ENCODE results near the gene TBX3. TPM values are rescaled to one million over a fixed set of nuclear protein-coding genes. Genes with fewer than 3 reads are reported as not detected.

The TBX3 gene
- polyA plus RNA-seq, 4 donors, result 30.3 to 99.5 (median 88.8) TPM

DNA sequence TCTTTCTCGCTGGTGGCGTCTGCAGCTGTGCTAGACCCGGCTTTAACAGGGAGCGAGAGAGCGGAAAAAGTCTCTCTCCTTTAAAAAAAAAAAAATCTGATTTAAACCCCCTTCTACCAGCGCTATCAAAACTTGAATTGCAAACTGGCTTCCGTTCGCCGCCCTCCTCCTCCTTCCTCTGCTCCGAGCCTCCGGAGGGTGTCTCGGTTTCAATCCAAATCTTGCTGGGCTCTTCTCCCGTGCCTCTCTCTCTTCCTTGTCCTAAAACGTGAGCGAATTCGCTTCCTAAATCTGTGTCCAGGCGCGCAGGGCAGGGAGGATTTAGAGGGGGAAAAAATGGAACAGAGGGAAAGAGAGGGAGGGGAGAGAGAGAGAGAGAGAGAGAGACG lies 272 bp downstream of the TBX3 start:
- no peak for DNase-seq (ENCODE audit: low read depth in 4 of 4, low spot score in 3 of 4)

DNA sequence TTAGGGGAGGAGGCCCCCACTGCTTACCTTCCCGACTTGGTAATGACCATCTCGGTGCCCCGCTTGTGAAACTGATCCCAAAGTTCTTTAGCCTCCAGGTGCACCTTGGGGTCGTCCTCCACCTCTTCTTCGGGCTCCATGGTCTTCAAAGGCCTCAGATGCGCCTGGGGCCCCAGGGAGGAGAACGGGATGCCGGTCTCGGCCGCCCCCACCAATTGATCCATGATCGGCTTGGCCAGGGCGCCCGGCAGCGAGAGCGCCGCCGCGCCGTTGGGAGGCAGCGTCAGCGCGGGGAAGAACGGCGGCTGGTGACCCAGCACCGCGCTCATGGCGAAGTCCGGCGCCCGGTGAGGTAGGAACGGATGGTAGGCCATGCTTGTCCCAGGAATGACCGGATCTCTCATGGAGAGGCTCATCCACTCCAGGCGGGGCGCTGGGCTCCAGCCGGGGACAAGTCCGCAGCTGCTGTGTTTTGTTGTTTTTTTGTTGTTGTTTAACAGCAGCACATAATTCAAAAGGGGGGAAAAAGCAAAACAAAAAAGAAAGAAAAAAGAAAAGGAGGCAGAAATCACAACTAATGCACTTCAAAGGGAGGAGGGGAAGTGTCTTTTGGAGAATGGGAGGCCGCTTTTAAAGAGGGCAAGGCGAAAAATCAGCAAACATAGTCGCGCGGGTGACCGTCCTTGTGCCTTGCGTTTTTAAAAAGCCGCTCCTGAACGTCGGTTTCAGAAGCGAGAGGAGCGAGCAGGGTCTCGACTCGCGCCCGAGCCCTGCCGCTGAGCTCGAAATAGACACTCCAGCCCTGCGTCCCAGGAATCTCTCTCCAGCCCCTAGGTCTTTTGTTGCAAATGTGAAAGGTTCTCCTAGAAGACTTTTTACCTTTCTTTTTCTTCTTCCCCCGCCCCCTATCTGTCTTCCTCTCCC lies 928 bp downstream of the TBX3 start:
- DNase-seq (ENCODE audit: low read depth in 4 of 4, low spot score in 3 of 4), result no peak

DNA sequence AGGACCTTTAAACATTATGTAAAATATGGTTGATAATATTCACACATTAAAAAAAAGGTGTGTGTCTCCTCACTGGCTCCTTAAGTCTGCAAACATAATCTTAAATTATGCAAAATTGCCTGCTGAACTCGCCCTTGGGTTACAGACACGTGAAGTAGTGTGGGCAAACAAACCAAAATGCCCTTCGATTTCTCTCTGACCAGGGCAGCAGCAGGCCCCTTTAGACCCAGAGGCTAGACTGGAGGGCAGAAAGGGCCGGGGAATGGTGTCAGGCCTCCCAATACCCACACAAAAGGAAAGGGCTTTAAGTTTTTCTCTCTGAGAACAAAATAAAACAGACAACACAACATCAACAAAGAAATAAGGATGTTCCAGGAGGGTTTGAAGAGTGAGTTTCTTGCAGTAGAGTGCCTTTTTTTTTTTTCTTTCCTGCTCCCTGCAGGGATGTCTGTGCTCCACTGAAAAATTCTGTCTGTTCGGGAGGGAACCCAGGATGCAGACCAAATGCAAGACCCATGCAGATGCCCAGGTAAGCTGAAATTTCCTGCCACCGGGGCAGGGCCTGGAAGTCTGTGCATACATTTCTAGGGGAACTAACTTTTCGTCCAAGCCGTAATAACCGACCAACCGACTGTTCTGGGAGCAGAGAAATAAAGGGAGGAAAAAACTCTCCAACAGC lies 1.7 kb downstream of the TBX3 start:
- DNase-seq (ENCODE audit: low read depth in 4 of 4, low spot score in 3 of 4), result no peak

DNA sequence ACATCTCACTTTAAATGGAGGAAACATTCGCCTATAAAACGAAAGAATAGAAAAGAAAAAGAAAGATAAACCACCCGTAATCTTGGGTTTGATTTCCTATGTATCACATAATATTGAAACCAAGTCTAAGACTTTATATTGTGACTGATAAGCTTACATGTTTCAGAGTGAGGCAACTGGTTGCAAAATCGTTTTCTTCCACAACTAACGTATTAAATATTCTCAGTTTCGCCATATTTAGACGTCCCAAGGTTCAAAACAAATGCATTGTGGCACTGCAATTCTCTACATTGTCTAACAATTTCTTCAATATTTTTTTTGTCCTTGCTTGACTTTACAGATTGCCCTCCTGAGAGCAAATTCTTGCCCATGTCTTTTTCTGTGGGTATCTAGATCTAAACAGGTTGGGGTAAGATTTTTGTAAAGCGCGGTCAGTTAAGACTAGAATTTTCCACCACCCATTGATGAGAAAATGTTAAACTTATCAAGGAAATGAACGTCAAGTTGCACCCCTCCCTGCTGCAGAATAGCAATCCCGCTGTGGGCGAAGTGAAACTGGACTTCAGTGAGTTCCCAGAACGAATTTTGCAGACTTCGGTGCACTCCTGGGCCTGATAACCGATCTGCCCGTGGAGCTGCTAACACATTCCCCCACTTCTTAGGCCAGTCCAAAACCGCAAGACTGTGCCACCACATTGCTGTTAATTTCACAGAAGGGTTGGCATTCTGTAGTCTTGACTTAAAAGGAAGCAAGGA lies 2.7 kb downstream of the TBX3 start:
- no peak for DNase-seq (ENCODE audit: low read depth in 4 of 4, low spot score in 3 of 4)

DNA sequence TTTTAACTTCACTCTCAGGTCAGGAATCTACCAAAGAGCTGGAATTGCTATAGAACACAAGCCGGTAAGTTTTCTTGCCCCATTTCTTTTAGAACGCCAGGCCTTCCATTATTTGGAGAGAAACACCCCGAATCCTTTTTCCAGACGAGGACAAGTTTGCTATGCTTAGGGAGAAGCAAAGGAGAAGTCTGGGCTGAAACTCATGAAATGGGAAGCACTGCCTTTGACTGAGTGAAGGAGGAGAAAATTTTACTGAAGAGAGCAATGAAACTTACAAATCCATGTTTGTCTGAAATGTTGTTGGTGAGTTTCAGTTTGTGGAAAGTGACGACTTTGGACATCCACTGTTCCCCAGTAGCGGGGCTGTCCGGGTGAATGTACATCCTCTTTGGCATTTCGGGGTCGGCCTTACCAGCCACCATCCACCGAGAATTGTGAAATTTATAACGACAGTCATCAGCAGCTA lies 3.3 kb downstream of the TBX3 start:
- DNase-seq (ENCODE audit: low read depth in 4 of 4, low spot score in 3 of 4), result no peak

DNA sequence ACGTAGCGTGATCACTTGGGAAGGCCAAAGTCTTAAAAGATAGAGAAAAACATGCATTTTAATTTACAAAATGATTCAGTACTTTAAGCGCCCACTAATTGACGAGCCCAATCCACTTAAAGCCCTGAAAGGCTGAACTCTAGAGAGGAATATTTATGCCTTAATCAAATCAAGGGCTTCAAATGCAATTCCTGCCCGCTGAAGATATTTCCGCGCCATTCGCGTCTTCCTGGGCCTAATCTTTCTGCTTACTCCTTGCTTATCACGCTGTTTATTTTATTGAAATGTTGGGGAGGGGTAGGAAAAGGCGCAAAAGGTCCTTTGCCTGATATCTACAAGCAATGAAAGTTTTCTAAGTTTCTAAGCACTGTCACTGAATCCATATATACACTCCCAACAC lies 4.0 kb downstream of the TBX3 start:
- DNase-seq (ENCODE audit: low read depth in 4 of 4, low spot score in 3 of 4), result no peak

DNA sequence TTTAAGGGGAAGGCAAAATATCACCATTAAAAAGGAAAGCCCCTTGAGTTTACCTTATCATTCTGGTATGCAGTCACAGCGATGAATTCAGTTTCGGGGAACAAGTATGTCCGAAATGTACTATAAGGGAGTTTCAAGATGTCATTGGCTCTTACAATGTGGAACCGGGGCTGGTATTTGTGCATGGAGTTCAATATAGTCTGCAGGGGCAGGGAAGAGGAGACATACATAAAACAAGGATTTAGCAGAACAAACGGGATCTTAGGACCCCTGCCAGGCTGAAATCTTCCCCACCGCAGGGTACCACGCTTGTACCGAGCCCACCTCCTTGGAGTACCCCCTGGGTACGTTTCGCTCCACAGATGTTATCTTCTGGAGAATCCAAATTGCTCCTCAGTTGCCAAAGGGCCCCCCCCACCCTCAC lies 4.5 kb downstream of the TBX3 start:
- no peak for DNase-seq (ENCODE audit: low read depth in 4 of 4, low spot score in 3 of 4)

DNA sequence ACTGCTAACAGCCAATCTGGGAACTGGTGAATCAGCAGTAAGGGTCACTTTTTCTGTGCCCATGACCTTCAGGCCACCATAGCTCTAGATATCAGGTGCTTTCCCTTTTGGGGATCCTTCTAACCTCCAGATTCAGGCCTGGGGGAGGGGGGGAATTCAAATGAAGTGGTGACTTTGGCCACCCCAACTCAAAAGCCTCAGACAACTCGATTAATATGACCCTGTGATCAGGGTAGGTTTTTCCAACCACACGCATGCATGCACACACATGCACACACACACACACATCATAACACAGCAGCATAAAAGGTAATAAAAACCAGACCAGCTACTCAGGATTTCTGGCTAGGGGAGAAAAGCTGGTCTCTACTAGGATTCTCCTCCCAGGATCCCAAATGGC lies 5.3 kb downstream of the TBX3 start:
- DNase-seq (ENCODE audit: low read depth in 4 of 4, low spot score in 3 of 4), result no peak

DNA sequence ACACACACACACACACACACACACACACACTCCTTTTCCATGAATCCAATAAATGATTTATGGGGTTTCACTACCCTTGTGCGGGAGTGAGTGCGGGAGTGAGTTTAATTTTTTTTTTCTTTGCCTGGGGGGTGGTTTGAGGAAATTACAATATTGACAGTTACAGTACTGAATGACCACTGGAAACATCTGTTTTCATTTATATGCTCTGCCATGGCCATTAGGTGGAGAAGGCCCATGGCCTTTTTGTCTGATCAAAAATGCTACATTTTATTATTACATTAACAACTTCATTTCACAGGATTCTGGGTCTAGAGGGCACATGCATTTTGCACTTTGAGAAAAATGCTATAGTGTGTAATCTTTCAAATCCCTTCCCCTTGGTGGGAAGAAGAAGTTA lies 5.9 kb downstream of the TBX3 start:
- no peak for DNase-seq (ENCODE audit: low read depth in 4 of 4, low spot score in 3 of 4)

DNA sequence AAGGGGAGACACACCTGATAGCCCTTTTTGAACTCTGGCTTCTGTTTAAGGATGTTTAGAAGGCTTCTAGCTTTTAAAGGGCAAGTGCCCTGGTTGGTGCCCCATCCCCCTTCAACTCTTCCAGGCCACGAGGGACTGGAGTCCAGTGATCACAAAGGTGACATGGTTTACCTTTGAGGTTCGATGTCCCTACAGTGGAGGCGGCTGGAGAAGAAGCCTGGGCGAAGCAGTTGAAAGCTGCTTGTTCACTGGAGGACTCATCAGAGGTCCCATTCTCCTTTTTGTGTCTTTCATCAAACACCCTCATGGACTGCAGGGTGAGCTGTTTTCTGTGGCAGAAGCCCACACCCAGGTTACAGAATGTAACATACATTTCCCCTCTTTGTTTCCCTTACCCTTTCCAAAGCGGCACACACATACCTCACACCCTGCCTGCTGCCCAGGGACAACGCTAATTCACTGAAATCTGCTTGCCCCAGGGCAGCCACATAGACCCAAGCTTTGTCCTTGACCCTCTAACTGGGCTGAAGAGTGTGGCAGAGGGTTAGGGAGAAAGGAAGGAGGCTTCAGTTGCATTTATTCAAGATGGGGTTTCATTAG lies 7.7 kb downstream of the TBX3 start:
- DNase-seq (ENCODE audit: low read depth in 4 of 4, low spot score in 3 of 4), result no peak

DNA sequence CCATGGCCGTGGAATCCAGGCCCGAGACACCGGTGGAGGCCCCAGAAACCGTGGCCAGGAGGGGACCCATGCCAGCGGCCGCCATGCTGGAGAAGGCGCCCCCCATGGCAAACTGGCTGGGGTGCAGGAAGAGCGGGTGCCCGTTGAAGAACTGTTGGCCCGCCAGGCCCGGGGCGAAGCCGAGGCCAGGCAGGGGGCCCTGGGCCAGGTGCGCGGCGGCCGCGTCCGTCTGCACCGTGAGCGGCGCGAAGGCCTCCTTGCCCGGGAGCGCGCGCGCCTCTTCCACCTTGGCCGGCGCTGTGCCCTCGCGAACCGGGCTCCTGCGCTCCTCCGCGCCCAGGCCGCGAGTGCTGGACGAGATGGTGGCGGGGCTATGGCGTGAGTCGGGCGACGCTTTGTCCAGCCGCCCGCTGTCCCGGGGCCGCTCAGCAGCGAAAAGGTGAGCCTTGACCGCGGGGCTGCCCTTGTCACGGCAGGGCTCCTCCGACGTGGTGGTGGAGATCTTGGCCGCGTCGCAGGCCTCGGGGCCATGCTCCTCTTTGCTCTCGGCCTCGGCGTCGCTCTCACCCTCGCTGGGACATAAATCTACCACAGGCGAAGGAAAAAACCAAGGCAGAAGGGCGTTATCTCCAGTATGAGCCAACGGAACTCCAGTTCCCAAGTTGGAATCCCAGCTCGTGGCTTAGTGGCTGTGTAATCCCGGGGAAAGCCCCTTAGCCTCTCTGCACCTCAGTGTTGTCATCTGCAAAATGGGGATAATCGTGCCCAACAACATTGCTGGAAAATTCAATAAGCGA lies 9.5 kb downstream of the TBX3 start:
- no peak for DNase-seq (ENCODE audit: low read depth in 4 of 4, low spot score in 3 of 4)

DNA sequence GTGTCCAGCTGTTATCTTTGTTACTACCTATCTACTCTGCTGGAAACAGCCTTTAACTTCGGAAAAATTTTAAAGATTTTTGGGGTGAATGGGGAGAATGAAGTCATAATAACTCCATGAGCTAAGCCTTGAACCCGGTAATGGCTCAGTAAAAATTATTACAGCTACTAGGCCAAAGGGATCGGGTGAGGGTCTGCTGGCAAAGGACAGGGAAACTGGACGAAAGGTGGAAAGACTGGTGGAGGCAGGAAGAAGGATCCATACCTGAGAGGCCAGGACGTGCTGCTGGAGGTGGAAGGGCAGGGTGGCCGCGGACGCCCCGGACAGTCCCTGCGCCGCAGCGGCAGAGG lies 10.1 kb downstream of the TBX3 start:
- DNase-seq (ENCODE audit: low read depth in 4 of 4, low spot score in 3 of 4), result no peak

DNA sequence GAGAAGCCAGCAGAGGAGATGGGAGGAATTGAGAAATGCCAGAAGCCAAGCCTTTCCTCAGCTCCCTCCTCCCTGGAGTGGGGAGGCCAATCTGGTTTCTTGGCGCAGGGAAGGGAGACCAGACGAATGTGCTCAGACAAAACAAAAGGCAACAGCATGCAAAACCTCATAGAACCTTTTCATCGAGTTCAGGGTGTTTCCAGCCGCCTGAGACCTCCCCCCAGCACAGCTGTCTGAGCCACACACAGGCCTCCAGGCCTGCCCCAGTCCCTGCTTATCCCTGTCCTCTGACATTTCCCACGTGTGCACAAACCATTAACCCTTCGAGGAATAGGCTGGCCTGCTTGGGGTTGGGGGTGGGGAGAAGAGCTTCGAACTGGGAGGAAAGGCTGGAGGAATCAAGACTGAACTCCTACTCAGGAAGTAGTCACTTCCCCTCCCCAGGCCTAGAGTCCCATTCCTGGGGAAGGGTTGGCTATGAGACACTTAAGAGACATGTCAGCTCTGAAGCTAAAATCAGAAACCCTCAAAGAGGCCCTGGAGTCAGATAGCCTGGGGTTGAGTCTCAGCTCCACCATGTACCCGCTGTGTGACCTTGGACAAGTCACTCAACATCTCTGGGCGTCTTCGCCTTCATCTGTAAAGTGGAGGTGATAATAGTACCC lies 10.7 kb downstream of the TBX3 start:
- DNase-seq (ENCODE audit: low read depth in 4 of 4, low spot score in 3 of 4), result peak in 1 of 4 donors; percentile 64

DNA sequence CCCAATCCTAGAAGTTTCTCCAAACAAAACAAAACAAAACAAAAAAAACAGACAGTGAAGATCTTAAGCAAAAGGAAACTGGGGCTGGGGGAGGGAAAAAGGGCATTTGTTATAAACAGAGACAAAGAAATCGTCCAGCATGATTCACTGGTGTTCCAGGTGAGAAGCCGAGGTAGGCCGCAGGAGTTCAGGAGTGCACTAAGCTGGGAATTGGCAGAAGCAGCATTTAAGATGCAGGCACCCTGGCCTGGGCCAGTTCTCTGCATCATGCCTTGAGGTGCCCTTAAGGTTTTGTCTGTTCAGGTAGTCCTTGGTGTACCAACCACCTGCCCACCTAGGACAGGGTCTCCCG lies 11.2 kb downstream of the TBX3 start:
- no peak for DNase-seq (ENCODE audit: low read depth in 4 of 4, low spot score in 3 of 4)

DNA sequence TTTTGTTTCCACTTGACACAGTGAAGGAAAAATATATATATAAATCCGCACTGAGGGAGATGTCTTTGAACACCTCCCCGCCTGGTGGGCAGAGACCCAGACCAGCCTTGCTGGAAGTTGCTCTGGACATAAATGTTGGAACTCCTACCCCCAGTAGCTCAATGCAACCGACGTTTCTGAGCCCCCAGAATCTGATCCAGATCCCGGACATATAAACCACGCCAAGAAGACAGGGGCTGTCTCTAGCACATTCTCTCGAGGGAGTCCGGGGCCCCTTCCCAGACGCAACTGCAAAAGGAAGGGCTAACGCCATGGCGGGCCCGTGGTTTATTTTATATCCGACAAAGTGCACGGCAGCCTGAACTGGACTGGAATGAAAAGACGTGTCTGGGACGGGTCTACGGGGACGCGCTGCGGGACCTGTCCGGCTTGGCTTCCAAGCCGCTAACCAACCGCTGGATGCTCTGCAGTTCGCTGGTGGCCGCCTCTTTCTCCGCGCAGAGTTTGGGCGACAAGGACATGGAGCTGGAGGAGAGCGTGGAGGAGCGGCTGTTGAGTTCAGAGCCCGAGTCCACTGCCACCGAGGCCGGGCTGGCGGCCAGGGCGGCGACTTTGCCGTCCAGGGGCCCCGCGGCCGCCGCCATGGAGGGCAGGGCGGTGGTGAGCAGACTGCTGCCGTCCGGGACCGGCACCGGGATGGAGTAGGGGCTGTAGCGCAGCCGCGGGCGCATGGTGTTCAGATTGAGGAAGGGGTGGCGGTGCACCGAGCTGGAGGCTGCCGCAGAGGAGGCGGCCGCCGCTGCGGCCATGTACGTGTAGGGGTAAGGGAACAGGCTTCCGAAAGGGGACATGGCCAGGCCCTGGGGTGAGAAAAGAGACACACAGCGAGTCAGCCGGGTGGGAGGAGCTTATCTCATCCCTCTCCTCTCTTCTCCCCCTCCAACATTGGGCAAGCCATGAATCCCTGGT lies 12.2 kb downstream of the TBX3 start:
- DNase-seq (ENCODE audit: low read depth in 4 of 4, low spot score in 3 of 4), result no peak

DNA sequence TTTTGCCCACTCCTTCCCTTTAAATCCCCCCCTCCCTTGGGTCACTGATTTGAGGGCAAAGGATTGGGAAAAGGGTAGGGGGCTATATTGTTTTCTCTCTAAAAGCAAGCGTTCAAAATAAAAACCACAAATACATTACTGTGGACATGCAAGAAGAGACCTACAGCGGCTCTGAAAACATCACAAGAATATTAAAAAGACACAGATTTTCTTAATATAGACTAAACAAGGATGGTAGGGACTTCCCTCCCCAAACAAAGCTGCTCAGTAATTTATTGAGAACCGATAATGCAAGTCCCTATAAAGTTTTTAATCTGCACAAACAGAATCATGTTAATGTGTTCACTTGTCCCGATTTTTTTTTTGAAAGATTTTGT lies 12.9 kb downstream of the TBX3 start:
- no peak for DNase-seq (ENCODE audit: low read depth in 4 of 4, low spot score in 3 of 4)

DNA sequence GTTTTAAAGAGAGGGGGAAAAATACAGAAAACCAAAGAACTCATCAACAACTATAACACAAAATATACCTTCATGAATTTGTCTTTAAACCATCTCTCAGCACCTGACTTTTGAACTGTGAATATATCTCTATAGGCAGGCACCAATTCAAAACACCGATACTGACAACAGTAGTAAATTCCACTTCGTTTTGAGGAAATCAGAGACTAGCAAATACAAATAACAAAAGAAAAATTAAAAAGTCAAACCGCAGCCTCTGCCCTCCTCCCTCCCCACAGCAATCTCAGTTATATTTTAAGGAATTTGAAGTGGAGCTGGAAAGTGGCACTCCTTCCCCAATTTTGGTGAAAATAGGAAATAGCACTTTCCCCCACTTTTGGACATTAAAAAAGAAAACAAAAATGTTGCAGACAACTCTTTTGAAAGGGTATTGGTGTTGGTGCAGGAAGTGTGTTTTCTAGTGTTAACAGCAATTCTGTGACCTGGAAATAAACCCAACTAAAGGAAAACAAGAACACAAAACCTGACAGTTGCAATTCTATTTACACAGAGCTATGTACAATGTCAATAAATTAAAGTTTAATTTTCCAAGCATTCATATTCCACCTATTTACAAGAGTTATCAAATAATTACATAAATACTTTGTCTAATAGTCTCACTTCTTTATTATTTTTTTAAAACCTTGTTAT lies 13.5 kb downstream of the TBX3 start:
- DNase-seq (ENCODE audit: low read depth in 4 of 4, low spot score in 3 of 4), result no peak
